H9 (cell line): ENCODE measurements around the gene SMCO3. TPM values are rescaled to one million over a fixed set of nuclear protein-coding genes. Genes with fewer than 3 reads are reported as not detected.

Experiments used
- DNase-seq: peaks from one replicate; pipeline ENCODE4 v3.0.0-alpha.2; 2017
- H2AFZ ChIP-seq: one replicate; pipeline ENCODE4 v1.6.1; 2013; ENCODE audit warnings: mild to moderate bottlenecking, low read length, control low read depth, moderate library complexity
- H2AK5ac ChIP-seq: 2 replicates; pipeline ENCODE4 v1.6.1; 2013; ENCODE audit warnings: low read length, control low read depth, mixed read lengths; ENCODE audit not compliant: insufficient read length
- H2BK120ac ChIP-seq: one replicate; pipeline ENCODE4 v1.6.1; 2013; ENCODE audit warnings: low read depth, mild to moderate bottlenecking, low read length, control low read depth, inconsistent platforms; ENCODE audit not compliant: poor library complexity, severe bottlenecking
- H2BK12ac ChIP-seq: 2 replicates; pipeline ENCODE4 v1.6.1; 2013; ENCODE audit warnings: low read length, control low read depth, mixed read lengths, low read depth; ENCODE audit not compliant: insufficient read length
- H2BK15ac ChIP-seq: 2 replicates; pipeline ENCODE4 v1.6.1; 2013; ENCODE audit warnings: low read depth, low read length, control low read depth
- H2BK20ac ChIP-seq: one replicate; pipeline ENCODE4 v1.6.1; 2013; ENCODE audit warnings: low read depth, mild to moderate bottlenecking, low read length, control low read depth, inconsistent platforms; ENCODE audit not compliant: poor library complexity, severe bottlenecking
- H2BK5ac ChIP-seq: 2 replicates; pipeline ENCODE4 v1.6.1; 2013; ENCODE audit warnings: low read length, control low read depth, mixed read lengths; ENCODE audit not compliant: insufficient read length
- H3K14ac ChIP-seq: 2 replicates; pipeline ENCODE4 v1.6.1; 2013; ENCODE audit warnings: low read length, control low read depth; ENCODE audit not compliant: insufficient read depth
- H3K18ac ChIP-seq: 2 replicates; pipeline ENCODE4 v1.6.1; 2013; ENCODE audit warnings: low read depth, mild to moderate bottlenecking, mixed read lengths, low read length, control low read depth; ENCODE audit not compliant: insufficient read length
- H3K23ac ChIP-seq: 2 replicates; pipeline ENCODE4 v1.6.1; 2013; ENCODE audit warnings: low read length, control low read depth, mixed read lengths, low read depth; ENCODE audit not compliant: insufficient read length
- H3K23me2 ChIP-seq: 2 replicates; pipeline ENCODE4 v1.6.1; 2013; ENCODE audit warnings: low read depth, mild to moderate bottlenecking, mixed read lengths, low read length, control low read depth; ENCODE audit not compliant: insufficient read length, poor library complexity, severe bottlenecking
- H3K27ac ChIP-seq: 2 replicates; pipeline ENCODE4 v1.5.1; 2013; ENCODE audit warnings: low read length, control low read depth, mixed read lengths, low read depth; ENCODE audit not compliant: insufficient read length
- H3K27me3 ChIP-seq: 2 replicates; pipeline ENCODE4 v1.6.1; 2013; ENCODE audit warnings: low read length, control low read depth, inconsistent platforms; ENCODE audit not compliant: insufficient read depth
- H3K4ac ChIP-seq: 2 replicates; pipeline ENCODE4 v1.6.1; 2013; ENCODE audit warnings: low read depth, mild to moderate bottlenecking, control low read depth, inconsistent platforms, low read length, moderate library complexity
- H3K4me1 ChIP-seq: 2 replicates; pipeline ENCODE4 v1.6.1; 2013; ENCODE audit warnings: low read length, control low read depth, inconsistent platforms; ENCODE audit not compliant: insufficient read depth
- H3K4me2 ChIP-seq: 2 replicates; pipeline ENCODE4 v1.6.1; 2013; ENCODE audit warnings: low read length, control low read depth, mixed read lengths; ENCODE audit not compliant: insufficient read length, insufficient read depth
- H3K56ac ChIP-seq: 2 replicates; pipeline ENCODE4 v1.6.1; 2013; ENCODE audit warnings: low read depth, mild to moderate bottlenecking, mixed read lengths, low read length, control low read depth; ENCODE audit not compliant: insufficient read length
- H3K79me1 ChIP-seq: 2 replicates; pipeline ENCODE4 v1.6.1; 2013; ENCODE audit warnings: low read depth, mild to moderate bottlenecking, moderate library complexity, low read length, control low read depth, inconsistent platforms; ENCODE audit not compliant: insufficient read depth, poor library complexity, severe bottlenecking
- H3K79me2 ChIP-seq: 2 replicates; pipeline ENCODE4 v1.6.1; 2013; ENCODE audit warnings: low read length, control low read depth, inconsistent platforms; ENCODE audit not compliant: insufficient read depth
- H3K9ac ChIP-seq: 2 replicates; pipeline ENCODE4 v1.6.1; 2013; ENCODE audit warnings: low read length, control low read depth, mixed read lengths; ENCODE audit not compliant: insufficient read length; ENCODE audit errors: extremely low read depth
- H3K9me3 ChIP-seq: one replicate; pipeline ENCODE4 v1.6.1; 2013; ENCODE audit warnings: low read depth, low read length, inconsistent platforms; ENCODE audit not compliant: control insufficient read depth
- H3T11ph ChIP-seq: one replicate; pipeline ENCODE4 v1.6.1; 2013; ENCODE audit warnings: mild to moderate bottlenecking, low read length, control low read depth, inconsistent platforms
- H4K20me1 ChIP-seq: one replicate; pipeline ENCODE4 v1.6.1; 2013; ENCODE audit not compliant: control insufficient read depth, insufficient read length, insufficient read depth
- H4K5ac ChIP-seq: 2 replicates; pipeline ENCODE4 v1.6.1; 2013; ENCODE audit warnings: low read depth, mild to moderate bottlenecking, mixed read lengths, low read length, control low read depth; ENCODE audit not compliant: insufficient read length
- H4K8ac ChIP-seq: replicated peaks from 2 replicates; pipeline ENCODE4 v1.6.1; 2013; ENCODE audit warnings: low read length, control low read depth, mixed read lengths, low read depth; ENCODE audit not compliant: insufficient read length
- H4K91ac ChIP-seq: 2 replicates; pipeline ENCODE4 v1.6.1; 2013; ENCODE audit warnings: low read depth, mild to moderate bottlenecking, moderate library complexity, mixed read lengths, low read length, control low read depth; ENCODE audit not compliant: insufficient read length
- H3K27ac Mint-ChIP-seq, 3 experiments: 2 replicates in 2 of 3; 3 replicates in 1 of 3; pipeline ENCODE4 v1.8.0; 2020 to 2021; ENCODE audit warnings: mixed read lengths in 3 of 3, mild to moderate bottlenecking in 1 of 3, moderate library complexity in 1 of 3
- H3K27me3 Mint-ChIP-seq: 2 replicates; pipeline ENCODE4 v1.8.0; 2021; ENCODE audit warnings: low read depth, mild to moderate bottlenecking, moderate library complexity, mixed read lengths
- H3K36me3 Mint-ChIP-seq, 3 experiments: 2 replicates in 2 of 3; 3 replicates in 1 of 3; pipeline ENCODE4 v1.8.0; 2020 to 2021; ENCODE audit warnings: low read depth in 3 of 3, mixed read lengths in 3 of 3; ENCODE audit not compliant: insufficient read depth in 1 of 3
- H3K4me1 Mint-ChIP-seq, 2 experiments: 2 replicates each; pipeline ENCODE4 v1.8.0; 2020; ENCODE audit warnings: mixed read lengths in 2 of 2
- H3K4me3 Mint-ChIP-seq, 2 experiments: 2 replicates in 1 of 2; 3 replicates in 1 of 2; pipeline ENCODE4 v1.8.0; 2020 to 2021; ENCODE audit warnings: mild to moderate bottlenecking in 2 of 2, mixed read lengths in 2 of 2, moderate library complexity in 1 of 2
- H3K9me3 Mint-ChIP-seq, 2 experiments: 2 replicates in 1 of 2; 3 replicates in 1 of 2; pipeline ENCODE4 v1.8.0; 2020; ENCODE audit warnings: mild to moderate bottlenecking in 2 of 2, mixed read lengths in 2 of 2, moderate library complexity in 1 of 2
- CTCF ChIP-seq: fragments of 200-600 bp; sonication (generic); conservative IDR thresholded peaks from 3 replicates; pipeline ENCODE4 v1.8.0; 2021; ENCODE audit warnings: antibody characterized with exemption, mild to moderate bottlenecking
- WGBS: extraction: QIAGEN DNeasy Blood & Tissue Kit; methylation state at CpG from one replicate; pipeline ENCODE4 v1.1.7; 2013; ENCODE audit warnings: missing lambda C conversion rate, low lambda C conversion rate, mixed read lengths; ENCODE audit not compliant: insufficient read length; ENCODE audit errors: extremely low coverage; 5-methylcytosine and 5-hydroxymethylcytosine counted together
- total RNA-seq: library from RNA; stranded (reverse); gene quantifications from 2 replicates; pipeline ENCODE4 v1.2.1, GENCODE V29; 2021

Gene SMCO3
- total RNA-seq, 1 experiment from 2014 or later = not detected

DNA sequence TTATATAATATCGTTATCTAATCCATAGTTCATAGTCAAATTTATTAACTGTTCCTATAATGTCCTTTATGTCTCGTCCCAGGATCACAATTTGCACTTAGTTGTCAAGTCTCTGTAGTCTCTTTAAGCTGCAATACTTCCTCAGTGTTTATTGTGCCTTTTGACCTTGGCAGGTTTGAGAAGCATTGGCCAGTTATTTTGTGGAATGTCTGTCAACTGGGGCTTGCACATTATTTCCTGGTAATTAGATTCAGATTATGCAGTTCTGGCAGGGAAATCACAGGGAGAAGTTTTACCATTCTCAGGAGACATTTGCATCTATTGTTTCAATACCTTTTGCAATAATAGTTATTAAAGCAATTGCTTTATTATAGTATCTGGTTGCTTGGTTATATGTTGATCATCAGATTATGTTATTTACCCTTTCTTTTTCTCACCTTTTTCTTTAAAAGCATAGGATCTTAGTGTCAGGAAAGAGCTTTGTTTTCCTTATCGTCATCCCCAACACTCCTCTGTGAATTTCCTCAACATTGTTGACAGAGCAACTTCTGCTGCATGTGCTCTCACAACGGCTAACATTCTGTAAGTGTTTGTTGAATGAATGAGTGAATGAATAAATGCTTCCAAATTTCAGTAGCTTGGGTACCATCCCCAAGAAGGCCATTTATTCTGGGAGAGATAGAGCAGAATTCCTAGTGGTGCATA is 33.0 kb upstream of the SMCO3 start:
- no peak for TF ChIP-seq CTCF
- WGBS = 100% methylated on average over 1 of the region's 4 CpGs
- Mint-ChIP-seq H3K27ac (no peak overlapping the region), H3K27me3 (no peaks in the 10 kb centered on the region), H3K4me3 (no peak overlapping the region), H3K4me1 (peaks cover 3 to 4% of the 10 kb centered on the region in 2 experiments; a peak in 2 of 4 replicates), H3K9me3 (no peaks in the 10 kb centered on the region), H3K36me3 (no peaks in the 10 kb centered on the region)
- no peaks in the 10 kb centered on the region for H3K23me2 ChIP-seq
- no peak overlapping the region for H3T11ph ChIP-seq
- no peaks in the 10 kb centered on the region for H3K4me1 ChIP-seq
- H3K4me2 ChIP-seq = no peak overlapping the region
- no peaks in the 10 kb centered on the region for H3K79me2 ChIP-seq
- no peak overlapping the region for H2BK120ac ChIP-seq
- H3K4ac ChIP-seq = no peak overlapping the region
- H4K8ac ChIP-seq = no peak overlapping the region
- H2AFZ ChIP-seq = no peak overlapping the region
- H4K20me1 ChIP-seq = no peaks in the 10 kb centered on the region
- H2BK5ac ChIP-seq = no peak overlapping the region
- no peak overlapping the region for H3K27ac ChIP-seq
- no peak overlapping the region for H3K9ac ChIP-seq
- no peak overlapping the region for H2AK5ac ChIP-seq
- no peak overlapping the region for H4K5ac ChIP-seq
- H2BK12ac ChIP-seq = no peak overlapping the region
- H3K18ac ChIP-seq = no peak overlapping the region
- H2BK20ac ChIP-seq = no peak overlapping the region
- H3K23ac ChIP-seq = no peak overlapping the region
- H3K14ac ChIP-seq = no peak overlapping the region
- H3K56ac ChIP-seq = no peak overlapping the region
- no peaks in the 10 kb centered on the region for H3K79me1 ChIP-seq
- H3K9me3 ChIP-seq = no peaks in the 10 kb centered on the region
- no peak overlapping the region for H2BK15ac ChIP-seq
- H3K27me3 ChIP-seq = no peaks in the 10 kb centered on the region; the same call in 1 of the 2 replicates
- no peak overlapping the region for H4K91ac ChIP-seq
- no peak for DNase-seq
